HG03354 (cell line): ENCODE measurements around the gene TREH.
"Not testable (repeated sequence)": the region's sequence is repeated elsewhere in the genome, so short reads cannot be mapped to it uniquely, and the experiment has no call there.

Source experiments
- ATAC-seq: cut with Tn5 transposase; IDR thresholded peaks from one replicate; pipeline ENCODE4 v1.9.1; 2021; ENCODE audit warnings: mild to moderate bottlenecking; ENCODE audit not compliant: unreplicated experiment, poor library complexity, severe bottlenecking

Gene TREH

DNA sequence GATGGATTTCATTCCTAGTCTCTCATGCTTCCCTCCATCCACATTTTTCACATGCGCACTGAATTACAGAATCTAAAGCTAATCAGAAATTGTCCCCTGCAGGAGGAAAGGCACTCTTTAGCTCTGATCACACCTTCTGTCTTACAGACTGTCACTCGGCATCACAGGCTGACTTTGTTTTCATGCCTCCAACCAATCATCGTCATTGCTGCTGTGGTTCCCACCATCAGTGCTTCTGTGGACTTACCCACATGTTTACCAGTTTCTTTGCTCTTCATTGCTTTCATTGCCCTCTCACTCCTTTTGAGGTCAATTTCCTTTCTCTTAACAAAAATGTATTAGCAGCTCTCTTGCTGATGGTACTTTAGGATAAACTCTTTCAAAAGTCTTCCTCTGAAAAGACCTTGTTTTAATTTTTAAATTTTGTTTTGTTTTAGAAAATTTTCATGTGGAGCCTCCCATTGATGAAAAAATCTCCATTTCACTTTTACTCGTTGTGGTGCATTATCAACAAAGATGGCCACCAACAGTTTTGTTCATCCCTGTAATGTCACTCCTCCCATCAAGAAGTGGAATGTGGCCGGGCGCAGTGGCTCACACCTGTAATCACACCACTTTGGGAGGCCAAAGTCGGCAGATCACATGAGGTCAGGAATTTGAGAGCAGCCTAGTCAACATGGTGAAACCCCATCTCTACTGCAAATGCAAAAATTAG is 20.2 kb upstream of the TREH start:
- ATAC-seq = no peak

DNA sequence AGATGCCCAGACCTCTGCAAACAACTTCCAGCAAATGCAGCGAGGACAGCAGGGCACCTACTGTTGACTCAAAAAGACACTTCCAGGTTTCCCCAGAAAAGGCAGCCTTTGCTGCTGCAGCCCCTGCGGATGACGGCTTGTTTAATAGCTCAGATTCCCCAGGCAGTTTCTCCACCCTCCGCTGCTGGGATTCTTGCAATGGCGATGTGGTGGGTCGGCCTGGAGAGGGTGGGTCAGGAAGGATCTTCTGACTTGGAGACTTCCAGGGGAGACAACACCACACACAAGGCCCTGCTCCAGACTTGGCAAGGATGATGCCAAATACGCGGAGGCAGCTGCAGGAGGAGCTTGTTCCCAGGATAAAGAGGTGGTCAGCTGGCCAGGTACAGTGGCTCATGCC is 17.9 kb upstream of the TREH start:
- no peak for ATAC-seq

DNA sequence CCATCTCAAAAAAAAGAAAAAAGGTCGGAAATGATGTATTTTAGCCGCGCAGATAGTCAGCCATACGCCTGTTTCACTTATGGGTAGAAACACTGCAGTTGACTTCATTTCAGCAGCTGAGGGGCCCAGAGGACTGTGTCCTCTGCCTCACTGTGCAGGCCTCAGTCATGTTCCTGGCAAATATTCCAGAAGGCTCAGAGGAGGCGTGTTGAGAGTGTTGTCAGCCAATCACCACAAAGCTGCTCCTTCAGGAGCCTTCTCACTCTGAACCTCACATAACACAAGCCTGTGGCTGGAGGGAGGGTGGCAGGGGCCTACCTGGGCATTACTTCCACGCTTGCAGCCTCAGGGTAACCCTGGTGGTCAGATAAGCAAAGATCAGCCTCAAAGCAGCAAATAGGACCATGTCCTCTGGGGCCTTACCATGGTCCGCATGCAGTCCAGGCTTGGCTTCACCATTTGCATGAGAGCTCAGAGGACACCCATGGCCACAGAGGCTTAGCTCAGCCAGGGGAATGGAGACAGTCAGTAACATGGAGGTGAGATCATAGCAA is 17.3 kb upstream of the TREH start:
- no peak for ATAC-seq

DNA sequence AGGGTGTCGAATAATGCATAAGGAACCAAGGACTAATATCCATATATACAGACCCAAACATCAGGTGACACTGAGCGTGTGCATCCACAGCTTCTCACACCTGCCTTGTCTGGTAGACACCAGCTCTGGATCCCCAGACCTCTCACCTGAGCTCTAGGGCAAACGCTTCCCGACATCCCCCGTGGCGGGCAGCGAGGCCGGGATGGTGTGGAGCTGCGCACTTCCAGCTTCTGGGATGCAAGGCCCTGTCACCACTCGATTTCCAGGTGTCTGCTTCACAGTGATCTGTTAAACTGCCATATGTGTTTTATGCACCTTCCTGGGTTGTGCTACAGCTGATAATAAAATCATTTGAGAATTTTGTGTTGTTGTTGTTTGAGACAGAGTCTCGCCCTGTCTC is 15.3 kb upstream of the TREH start:
- no peak for ATAC-seq

DNA sequence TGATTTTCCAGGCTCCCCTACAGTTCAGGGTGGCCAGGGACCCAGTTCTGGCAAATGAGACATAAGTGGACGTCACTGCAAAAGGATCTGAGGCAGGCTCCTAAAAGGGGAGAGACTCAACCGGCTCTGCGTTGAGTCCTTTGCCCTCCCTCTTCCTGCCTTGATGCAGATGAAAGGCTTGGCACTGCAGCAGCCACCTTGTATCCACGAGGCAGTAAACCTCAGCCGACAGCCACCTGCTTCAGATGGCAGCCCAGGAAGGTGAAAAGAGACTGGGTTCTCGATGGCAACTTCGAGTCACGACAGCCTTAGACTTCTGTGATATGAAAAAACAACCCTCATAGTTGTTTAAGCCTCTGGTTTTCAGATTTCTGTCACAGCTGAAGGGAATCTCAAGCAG is 14.7 kb upstream of the TREH start:
- no peak for ATAC-seq

DNA sequence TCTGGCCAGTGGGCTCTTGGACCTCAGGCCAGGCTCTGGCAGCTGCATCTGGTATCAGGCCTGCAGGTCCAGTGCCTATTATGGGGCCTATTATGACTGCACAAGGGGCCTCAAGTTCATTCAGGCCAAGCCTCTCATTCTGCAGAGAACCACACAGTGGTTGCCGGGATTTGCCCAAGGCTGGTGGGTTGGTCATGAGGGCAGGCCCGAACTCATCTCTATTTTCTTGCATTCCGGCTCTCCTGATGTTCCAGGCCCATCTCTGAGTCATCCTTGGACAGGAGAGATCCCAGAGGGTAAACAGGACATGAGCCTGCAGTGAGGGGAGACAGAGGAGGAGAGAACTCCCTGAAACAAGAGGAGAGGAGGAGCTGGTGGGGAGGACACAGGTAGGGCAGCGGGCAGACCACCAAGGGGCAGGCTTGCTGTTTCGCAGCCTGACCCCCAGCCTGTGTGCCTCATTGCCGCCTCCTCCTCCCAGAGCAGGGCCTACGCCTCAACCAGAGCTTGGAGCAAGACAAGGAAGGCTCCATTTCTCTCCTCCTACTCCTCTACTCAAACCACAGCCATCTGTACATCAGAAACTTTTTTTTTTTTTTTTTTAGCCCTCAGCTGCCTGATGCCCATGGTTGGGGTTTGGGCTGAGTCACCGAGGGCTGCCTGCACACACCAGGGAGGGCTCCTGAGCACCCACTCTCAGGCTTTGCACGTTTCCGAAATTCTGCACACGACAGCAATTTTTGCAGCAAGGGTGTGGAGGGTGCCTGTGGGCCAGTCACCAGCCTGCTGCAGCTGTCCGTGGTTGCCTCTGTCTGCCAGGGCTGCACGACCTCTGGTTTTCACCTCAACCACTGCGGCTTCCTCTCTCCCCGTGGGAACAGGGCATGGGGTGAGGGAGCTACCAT is 12.7 kb upstream of the TREH start:
- no peak for ATAC-seq

DNA sequence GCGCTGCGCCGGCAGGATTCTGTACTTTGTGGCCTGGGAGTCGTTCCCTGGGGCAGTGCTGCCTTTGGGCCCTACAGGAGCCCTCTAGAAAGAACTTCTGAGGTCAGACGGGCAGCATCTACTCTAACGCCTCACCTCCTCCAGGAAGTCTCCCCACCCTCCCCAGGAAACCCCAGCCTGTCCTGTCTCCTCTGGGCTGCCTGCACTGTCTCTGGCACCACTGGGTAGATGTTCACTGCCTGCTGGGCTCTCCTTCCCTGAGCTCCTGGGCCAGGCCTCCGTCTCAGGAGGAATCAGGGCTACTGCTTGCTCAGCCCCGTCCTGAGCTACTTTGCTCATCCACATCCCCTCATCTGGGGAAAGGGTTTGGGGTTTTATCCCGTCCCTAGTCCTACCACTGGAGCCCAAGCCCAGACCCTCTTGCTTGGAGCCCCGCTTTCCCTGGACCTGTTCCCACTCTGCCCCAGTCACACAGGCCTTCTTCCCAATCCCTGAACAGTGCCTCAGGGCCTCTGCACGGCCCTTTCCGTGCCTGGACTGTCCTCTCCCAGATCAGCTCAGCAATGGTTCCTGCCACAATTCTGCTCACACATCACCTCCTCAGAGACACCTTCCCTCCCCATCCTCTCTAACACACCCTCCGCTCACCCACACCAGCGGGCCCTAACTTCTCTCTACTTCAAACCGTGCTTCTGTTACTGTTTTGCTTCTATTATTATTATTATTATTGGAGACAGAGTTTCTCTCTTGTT is 11.3 kb upstream of the TREH start:
- ATAC-seq = no peak

DNA sequence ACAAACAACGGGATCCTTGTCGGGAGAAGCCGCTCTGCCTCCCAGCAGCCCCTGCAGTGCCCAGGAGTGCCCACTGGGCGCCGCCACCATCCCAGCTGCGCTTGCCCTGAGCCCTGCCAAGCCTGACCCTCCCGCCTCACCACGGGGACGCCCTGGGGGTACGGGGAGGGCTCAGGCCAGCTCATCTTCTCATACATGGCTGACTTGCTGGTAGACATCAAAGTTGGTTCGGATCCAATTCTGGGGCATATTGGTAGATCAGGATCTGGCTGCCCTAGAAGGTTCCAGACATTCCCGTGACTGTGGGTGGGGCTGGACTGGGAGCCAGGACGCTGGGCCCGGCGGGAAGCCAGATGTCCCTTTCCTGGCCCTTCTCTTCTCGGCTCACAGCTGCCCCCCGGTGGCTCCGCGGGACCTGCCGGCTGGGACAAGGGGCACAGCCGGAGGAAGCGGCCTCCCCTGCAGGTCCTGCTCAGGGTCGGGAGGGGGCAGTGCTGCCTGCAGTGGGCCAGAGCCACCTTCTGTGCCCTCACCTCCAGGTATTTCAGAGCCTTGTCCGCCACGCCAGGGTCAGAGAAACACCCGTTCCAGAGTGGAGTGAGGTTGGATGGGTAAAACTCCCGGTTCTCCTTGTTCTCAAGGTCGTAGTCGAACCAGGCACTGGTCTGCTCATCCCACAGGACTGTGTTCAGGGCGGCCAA is 10.6 kb upstream of the TREH start:
- peak; percentile 92 for ATAC-seq

DNA sequence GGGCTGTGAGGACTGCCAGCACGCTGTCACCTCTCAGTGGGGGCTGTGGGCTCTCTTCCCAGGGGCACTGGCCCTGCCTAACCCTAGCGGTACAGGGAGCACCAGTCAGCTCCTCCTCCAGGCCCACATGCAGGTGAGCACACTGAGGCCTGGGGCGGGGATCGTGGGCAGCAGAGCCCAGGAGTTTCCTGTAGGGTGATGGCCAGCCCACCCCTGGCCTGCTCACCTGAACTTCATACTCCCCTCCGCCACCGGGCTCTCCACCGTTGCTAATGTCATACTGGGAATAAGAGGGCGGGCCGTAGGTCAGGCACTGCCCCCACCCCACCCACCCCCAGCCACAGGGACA is 10.0 kb upstream of the TREH start:
- no peak for ATAC-seq

DNA sequence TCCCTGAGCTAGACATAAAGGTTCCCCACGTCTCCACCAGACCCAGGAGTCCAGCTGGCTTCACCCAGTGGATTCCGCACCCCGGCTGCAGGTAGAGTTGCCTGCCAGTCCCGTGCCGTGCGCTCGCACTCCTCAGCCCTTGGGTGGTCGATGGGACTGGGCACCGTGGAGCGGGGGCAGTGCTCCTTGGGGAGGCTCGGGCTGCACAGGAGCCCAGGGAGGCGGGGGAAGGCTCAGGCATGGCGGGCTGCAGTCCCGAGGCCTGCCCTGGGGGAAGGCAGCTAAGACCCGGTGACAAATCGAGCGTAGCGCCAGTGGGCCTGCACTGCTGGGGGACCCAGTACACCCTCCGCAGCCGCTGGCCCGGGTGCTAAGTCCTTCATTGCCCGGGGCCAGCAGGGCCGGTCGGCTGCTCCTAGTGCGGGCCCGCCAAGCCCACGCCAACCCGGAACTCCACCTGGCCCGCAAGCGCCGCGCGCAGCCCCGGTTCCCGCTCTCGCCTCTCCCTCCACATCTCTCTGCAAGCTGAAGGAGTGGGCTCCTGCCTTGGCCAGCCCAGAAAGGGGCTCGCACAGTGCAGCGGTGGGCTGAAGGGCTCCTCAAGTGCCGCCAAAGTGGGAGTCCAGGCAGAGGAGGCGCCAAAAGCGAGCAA is 9.5 kb upstream of the TREH start:
- no peak for ATAC-seq

DNA sequence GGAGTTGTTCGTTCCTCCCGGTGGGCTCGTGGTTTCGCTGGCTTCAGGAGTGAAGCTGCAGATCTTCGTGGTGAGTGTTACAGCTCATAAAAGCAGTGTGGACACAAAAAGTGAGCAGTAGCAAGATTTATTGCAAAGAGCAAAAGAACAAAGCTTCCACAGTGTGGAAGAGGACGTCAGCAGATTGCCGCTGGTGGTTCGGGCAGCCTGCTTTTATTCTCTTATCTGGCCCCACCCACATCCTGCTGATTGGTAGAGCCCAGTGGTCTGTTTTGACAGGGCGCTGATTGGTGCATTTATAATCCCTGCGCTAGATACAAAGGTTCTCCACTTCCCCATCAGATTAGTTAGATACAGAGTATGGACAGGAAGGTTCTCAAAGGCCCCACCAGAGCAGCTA is 8.9 kb upstream of the TREH start:
- ATAC-seq = not testable (repeated sequence)

DNA sequence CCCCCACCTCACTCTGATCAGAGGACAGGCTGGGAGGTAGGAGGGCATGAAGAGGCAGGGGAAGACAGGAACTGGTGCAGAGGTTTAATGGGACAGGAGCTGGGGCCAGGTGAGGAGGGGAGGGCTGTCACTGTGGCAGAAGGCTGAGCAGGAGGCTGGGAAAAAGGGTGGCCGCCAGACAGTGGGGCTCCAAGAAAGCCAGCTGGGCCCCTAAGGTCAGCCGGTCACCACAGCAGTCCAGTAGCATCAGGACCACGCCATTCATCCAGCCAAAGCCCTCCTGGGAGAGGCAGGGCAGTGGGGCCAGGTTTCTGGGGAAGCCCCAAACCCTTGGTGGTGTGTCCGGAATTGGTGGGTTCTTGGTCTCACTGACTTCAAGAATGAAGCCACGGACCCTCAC is 8.5 kb upstream of the TREH start:
- ATAC-seq = no peak

DNA sequence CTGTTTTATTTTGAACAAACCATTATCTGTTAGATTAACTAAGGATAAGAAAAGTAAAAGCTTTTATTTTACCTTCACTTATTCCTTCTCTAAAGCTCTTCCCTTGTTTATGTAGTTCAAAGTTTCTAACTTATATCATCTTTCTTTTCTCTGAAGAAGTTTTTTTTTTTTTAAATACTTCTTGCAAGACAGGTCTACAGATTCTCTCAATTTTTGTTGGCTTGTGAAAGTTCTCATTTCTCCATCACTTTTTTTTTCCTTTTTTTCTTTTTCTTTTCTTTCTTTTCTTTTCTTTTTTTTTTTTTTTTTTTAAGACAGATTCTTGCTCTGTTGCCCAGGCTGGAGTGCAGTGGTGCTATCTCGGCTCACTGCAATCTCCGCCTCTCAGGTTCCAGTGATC is 4.7 kb upstream of the TREH start:
- ATAC-seq = no peak

DNA sequence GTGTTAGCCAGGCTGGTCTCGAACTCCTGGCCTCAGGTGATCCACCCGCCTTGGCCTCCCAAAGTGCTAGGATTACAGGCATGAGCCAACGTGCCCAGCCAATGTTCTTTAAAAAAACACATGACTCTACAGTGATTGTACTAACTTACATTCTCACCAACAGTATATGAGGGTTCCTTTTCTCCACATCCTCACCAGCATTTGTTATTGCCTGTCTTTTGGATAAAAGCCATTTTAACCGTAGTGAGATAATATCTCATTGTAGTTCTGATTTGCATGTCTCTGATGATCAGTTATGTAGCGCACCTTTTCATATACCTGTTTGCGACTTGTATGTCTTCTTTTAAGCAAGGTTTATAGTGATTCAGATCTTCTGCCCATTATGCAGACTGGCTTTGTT is 3.5 kb upstream of the TREH start:
- ATAC-seq = not testable (repeated sequence)

DNA sequence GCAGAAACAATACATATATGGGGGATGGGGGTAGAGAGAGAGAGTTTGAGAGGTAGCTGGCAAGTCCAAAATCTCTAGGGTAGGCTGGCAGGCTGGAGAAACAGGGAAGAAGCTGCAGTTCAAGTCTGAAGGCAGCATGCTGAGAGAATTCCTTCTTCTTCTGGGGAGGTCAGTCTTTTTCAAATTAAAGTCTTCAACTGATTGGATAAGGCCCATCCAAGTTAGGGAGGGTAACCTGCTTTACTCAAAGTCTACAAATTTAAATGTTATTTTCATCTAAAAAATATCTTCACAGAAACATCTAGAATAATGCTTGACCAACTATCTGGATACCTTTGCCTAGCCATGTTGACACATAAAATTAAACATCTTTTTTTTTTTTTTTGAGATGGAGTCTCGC is 2.9 kb upstream of the TREH start:
- ATAC-seq = no peak

DNA sequence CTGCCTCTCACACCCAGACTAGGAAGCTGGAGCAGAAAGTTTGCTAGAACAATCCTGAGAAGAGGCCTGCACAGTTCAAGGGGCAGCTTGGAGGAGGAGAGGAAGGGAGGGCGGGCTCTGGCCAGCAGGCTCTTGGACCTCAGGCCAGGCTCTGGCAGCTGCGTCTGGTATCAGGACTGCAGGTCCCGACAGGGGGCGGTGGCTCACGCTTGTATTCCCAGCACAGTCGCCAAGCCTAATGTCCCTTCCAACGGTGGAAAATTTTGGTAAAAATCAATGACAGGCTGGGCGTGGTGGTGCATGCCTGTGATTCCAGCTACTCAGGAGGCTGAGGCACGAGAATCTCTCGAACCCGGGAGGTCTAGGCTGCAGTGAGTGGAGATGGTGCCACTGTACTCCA is 542 bp downstream of the TREH start:
- not testable (repeated sequence) for ATAC-seq

DNA sequence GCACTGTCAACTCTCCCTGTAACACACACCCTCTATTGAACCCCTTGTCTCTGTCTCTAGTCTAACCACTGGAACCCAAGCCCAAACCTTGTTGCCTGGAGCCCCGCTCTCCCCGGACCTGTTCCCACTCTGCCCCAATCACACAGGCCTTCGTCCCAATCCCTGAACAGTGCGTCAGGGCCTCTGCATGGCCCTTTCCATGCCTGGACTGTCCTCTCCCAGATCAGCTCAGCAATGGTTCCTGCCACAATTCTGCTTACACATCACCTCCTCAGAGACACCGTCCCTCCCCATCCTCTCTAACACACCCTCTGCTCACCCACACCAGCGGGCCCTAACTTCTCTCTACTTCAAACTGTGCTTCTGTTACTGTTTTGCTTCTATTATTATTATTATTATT is 1.5 kb downstream of the TREH start:
- no peak for ATAC-seq

DNA sequence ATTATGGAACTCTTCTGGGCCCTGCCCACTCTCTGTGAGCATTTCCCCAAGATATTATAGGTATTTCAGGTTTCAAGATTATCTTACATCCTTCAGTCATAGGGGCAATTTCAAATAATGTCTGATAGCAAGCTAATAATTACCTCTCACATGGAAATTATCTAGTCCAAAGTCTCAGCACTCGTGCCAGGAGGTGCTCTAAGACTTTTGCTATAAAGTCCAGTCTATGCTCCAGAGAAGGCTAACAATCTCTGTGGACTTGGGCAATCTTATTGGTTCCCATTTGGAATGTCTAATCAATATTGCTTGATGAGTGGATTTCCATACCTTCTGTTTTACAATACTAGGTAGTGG is 5.4 kb downstream of the TREH start:
- ATAC-seq = no peak

DNA sequence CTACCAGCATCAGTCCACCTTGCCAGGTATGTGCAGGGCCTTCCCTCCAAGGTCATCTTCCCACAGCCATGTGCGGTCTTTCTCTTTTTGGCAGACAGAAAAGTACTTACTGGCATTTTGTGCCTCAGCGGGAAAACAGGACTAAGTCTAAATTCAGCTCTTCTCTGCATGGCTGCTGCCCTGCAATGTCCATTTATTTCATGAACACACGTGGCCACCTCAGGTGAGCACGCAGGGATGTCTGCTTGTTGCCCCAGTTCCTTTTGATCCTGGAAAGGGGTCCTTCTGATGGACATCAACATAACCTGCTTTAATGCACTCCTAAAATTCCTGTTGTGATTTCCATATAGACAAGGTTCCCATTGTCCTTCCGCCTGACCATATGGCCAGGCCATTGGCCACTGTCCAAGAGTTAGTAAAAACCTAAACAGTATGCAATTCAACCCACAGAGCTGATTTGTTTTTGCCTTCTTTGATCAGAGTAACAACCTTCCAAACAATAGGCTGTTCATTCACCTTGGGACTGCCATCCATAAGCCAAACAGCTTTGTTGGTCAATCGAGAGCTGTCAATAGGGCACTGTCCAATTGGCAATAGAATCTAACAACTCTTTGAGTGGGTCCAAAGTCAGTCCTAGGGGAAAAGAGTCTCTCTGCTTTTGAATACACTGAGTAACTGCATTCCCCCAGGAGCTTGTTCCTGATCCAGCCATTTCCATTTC is 5.9 kb downstream of the TREH start:
- no peak for ATAC-seq
